ENCODE measurements around the gene VSIR.

VSIR gene

GRCh38 chr10:71708301-71708703 is 65.0 kb downstream of the VSIR start:
- no peak overlapping the region for H3K27ac ChIP-seq (ENCODE audit: low read depth, low read length, severe bottlenecking)
- WGBS, 2 experiments (ENCODE audit: insufficient coverage in 2 of 2), result 15 to 23% methylated on average over 8 to 10 of the region's 10 CpGs
- H3K4me1 ChIP-seq (ENCODE audit: control insufficient read depth, insufficient read depth, low read length, poor library complexity, severe bottlenecking), result peaks cover 3% of the 10 kb centered on the region

GRCh38 chr10:71707240-71707789 is 66.0 kb downstream of the VSIR start:
- no peaks in the 10 kb centered on the region for H3K9me3 ChIP-seq (ENCODE audit: control insufficient read depth, low read length)
- H3K4me1 ChIP-seq (ENCODE audit: control insufficient read depth, insufficient read depth, low read length, poor library complexity, severe bottlenecking), result no peaks in the 10 kb centered on the region
- no peak overlapping the region for H3K4me3 ChIP-seq (ENCODE audit: extremely low read depth, insufficient read depth, low read length, poor library complexity, severe bottlenecking)
- 91 to 96% methylated on average over 5 of the region's 5 CpGs for WGBS, 2 experiments (ENCODE audit: insufficient coverage in 2 of 2)
- no peak overlapping the region for H3K27ac ChIP-seq (ENCODE audit: low read depth, low read length, severe bottlenecking)
- H3K36me3 ChIP-seq (ENCODE audit: control insufficient read depth, insufficient read depth, low read length), result no peaks in the 10 kb centered on the region

More at GRCh38 chr10:71708301-71708703, 65.0 kb downstream of the VSIR start:
- H3K36me3 ChIP-seq (ENCODE audit: control insufficient read depth, insufficient read depth, low read length), result no peaks in the 10 kb centered on the region
- H3K4me3 ChIP-seq (ENCODE audit: extremely low read depth, insufficient read depth, low read length, poor library complexity, severe bottlenecking), result no peak overlapping the region
- H3K9me3 ChIP-seq (ENCODE audit: control insufficient read depth, low read length), result no peaks in the 10 kb centered on the region

GRCh38 chr10:71706216-71707121 is 66.9 kb downstream of the VSIR start:
- WGBS, 2 experiments (ENCODE audit: insufficient coverage in 2 of 2), result 93 to 97% methylated on average over 29 to 33 of the region's 35 CpGs
- Histone ChIP-seq H3K4me3 (ENCODE audit: extremely low read depth, insufficient read depth, low read length, poor library complexity, severe bottlenecking) (no peak overlapping the region), H3K9me3 (ENCODE audit: control insufficient read depth, low read length) (no peaks in the 10 kb centered on the region), H3K27ac (ENCODE audit: low read depth, low read length, severe bottlenecking) (no peak overlapping the region), H3K4me1 (ENCODE audit: control insufficient read depth, insufficient read depth, low read length, poor library complexity, severe bottlenecking) (no peaks in the 10 kb centered on the region), H3K36me3 (ENCODE audit: control insufficient read depth, insufficient read depth, low read length) (no peaks in the 10 kb centered on the region)

GRCh38 chr10:71705582-71705981 is 67.7 kb downstream of the VSIR start:
- H3K4me3 ChIP-seq (ENCODE audit: extremely low read depth, insufficient read depth, low read length, poor library complexity, severe bottlenecking), result no peak overlapping the region
- H3K36me3 ChIP-seq (ENCODE audit: control insufficient read depth, insufficient read depth, low read length), result no peaks in the 10 kb centered on the region
- H3K27ac ChIP-seq (ENCODE audit: low read depth, low read length, severe bottlenecking), result no peak overlapping the region
- no peaks in the 10 kb centered on the region for H3K4me1 ChIP-seq (ENCODE audit: control insufficient read depth, insufficient read depth, low read length, poor library complexity, severe bottlenecking)
- no peaks in the 10 kb centered on the region for H3K9me3 ChIP-seq (ENCODE audit: control insufficient read depth, low read length)
- 64 to 75% methylated on average over 1 of the region's 2 CpGs for WGBS, 2 experiments (ENCODE audit: insufficient coverage in 2 of 2)

GRCh38 chr10:71704816-71705215 is 68.5 kb downstream of the VSIR start:
- H3K4me3 ChIP-seq (ENCODE audit: extremely low read depth, insufficient read depth, low read length, poor library complexity, severe bottlenecking), result no peak overlapping the region
- no peaks in the 10 kb centered on the region for H3K36me3 ChIP-seq (ENCODE audit: control insufficient read depth, insufficient read depth, low read length)
- WGBS, 2 experiments (ENCODE audit: insufficient coverage in 2 of 2), result 92 to 95% methylated on average over 17 to 18 of the region's 18 CpGs
- no peak overlapping the region for H3K27ac ChIP-seq (ENCODE audit: low read depth, low read length, severe bottlenecking)
- H3K9me3 ChIP-seq (ENCODE audit: control insufficient read depth, low read length), result no peaks in the 10 kb centered on the region
- no peaks in the 10 kb centered on the region for H3K4me1 ChIP-seq (ENCODE audit: control insufficient read depth, insufficient read depth, low read length, poor library complexity, severe bottlenecking)

GRCh38 chr10:71703577-71703976 is 69.7 kb downstream of the VSIR start:
- 90 to 92% methylated on average over 3 to 11 of the region's 11 CpGs for WGBS, 2 experiments (ENCODE audit: insufficient coverage in 2 of 2)
- Histone ChIP-seq H3K4me1 (ENCODE audit: control insufficient read depth, insufficient read depth, low read length, poor library complexity, severe bottlenecking) (no peaks in the 10 kb centered on the region), H3K9me3 (ENCODE audit: control insufficient read depth, low read length) (no peaks in the 10 kb centered on the region), H3K36me3 (ENCODE audit: control insufficient read depth, insufficient read depth, low read length) (no peaks in the 10 kb centered on the region), H3K4me3 (ENCODE audit: extremely low read depth, insufficient read depth, low read length, poor library complexity, severe bottlenecking) (no peak overlapping the region), H3K27ac (ENCODE audit: low read depth, low read length, severe bottlenecking) (no peak overlapping the region)

- WGBS, 2 experiments (ENCODE audit: insufficient coverage in 2 of 2), result 77 to 85% methylated on average over 5 to 10 of the region's 11 CpGs
- Histone ChIP-seq H3K36me3 (ENCODE audit: control insufficient read depth, insufficient read depth, low read length) (no peaks in the 10 kb centered on the region), H3K27ac (ENCODE audit: low read depth, low read length, severe bottlenecking) (no peak overlapping the region), H3K4me3 (ENCODE audit: extremely low read depth, insufficient read depth, low read length, poor library complexity, severe bottlenecking) (no peak overlapping the region), H3K9me3 (ENCODE audit: control insufficient read depth, low read length) (no peaks in the 10 kb centered on the region), H3K4me1 (ENCODE audit: control insufficient read depth, insufficient read depth, low read length, poor library complexity, severe bottlenecking) (no peaks in the 10 kb centered on the region)
These were observed 71.7 kb downstream of the VSIR start for GRCh38 chr10:71701496-71702132.

- Histone ChIP-seq H3K36me3 (ENCODE audit: control insufficient read depth, insufficient read depth, low read length) (no peaks in the 10 kb centered on the region), H3K4me3 (ENCODE audit: extremely low read depth, insufficient read depth, low read length, poor library complexity, severe bottlenecking) (no peak overlapping the region)
- WGBS, 2 experiments (ENCODE audit: insufficient coverage in 2 of 2), result 85 to 89% methylated on average over 8 to 9 of the region's 11 CpGs
These were observed 72.5 kb downstream of the VSIR start for GRCh38 chr10:71700731-71701368.

GRCh38 chr10:71698737-71699136 is 74.6 kb downstream of the VSIR start:
- no peak overlapping the region for H3K27ac ChIP-seq (ENCODE audit: low read depth, low read length, severe bottlenecking)

More at GRCh38 chr10:71700731-71701368, 72.5 kb downstream of the VSIR start:
- Histone ChIP-seq H3K9me3 (ENCODE audit: control insufficient read depth, low read length) (no peaks in the 10 kb centered on the region), H3K4me1 (ENCODE audit: control insufficient read depth, insufficient read depth, low read length, poor library complexity, severe bottlenecking) (no peaks in the 10 kb centered on the region), H3K27ac (ENCODE audit: low read depth, low read length, severe bottlenecking) (no peak overlapping the region)

GRCh38 chr10:71697938-71698709 is 75.2 kb downstream of the VSIR start:
- Histone ChIP-seq H3K4me1 (ENCODE audit: control insufficient read depth, insufficient read depth, low read length, poor library complexity, severe bottlenecking) (no peaks in the 10 kb centered on the region), H3K36me3 (ENCODE audit: control insufficient read depth, insufficient read depth, low read length) (no peaks in the 10 kb centered on the region), H3K9me3 (ENCODE audit: control insufficient read depth, low read length) (no peaks in the 10 kb centered on the region), H3K4me3 (ENCODE audit: extremely low read depth, insufficient read depth, low read length, poor library complexity, severe bottlenecking) (no peak overlapping the region), H3K27ac (ENCODE audit: low read depth, low read length, severe bottlenecking) (no peak overlapping the region)
- WGBS, 2 experiments (ENCODE audit: insufficient coverage in 2 of 2), result 75 to 97% methylated on average over 6 of the region's 7 CpGs

More at GRCh38 chr10:71698737-71699136, 74.6 kb downstream of the VSIR start:
- no peaks in the 10 kb centered on the region for H3K4me1 ChIP-seq (ENCODE audit: control insufficient read depth, insufficient read depth, low read length, poor library complexity, severe bottlenecking)
- WGBS, 2 experiments (ENCODE audit: insufficient coverage in 2 of 2), result 60 to 100% methylated on average over 1 to 3 of the region's 5 CpGs
- no peaks in the 10 kb centered on the region for H3K9me3 ChIP-seq (ENCODE audit: control insufficient read depth, low read length)
- no peak overlapping the region for H3K4me3 ChIP-seq (ENCODE audit: extremely low read depth, insufficient read depth, low read length, poor library complexity, severe bottlenecking)
- H3K36me3 ChIP-seq (ENCODE audit: control insufficient read depth, insufficient read depth, low read length), result no peaks in the 10 kb centered on the region

All from mesodermal cell (in vitro differentiated cells).